Measurements from ENCODE around the gene EML6.
A peak's percentile ranks its signal among the peaks of the same experiment; 100 is the strongest.

EML6 gene

DNA sequence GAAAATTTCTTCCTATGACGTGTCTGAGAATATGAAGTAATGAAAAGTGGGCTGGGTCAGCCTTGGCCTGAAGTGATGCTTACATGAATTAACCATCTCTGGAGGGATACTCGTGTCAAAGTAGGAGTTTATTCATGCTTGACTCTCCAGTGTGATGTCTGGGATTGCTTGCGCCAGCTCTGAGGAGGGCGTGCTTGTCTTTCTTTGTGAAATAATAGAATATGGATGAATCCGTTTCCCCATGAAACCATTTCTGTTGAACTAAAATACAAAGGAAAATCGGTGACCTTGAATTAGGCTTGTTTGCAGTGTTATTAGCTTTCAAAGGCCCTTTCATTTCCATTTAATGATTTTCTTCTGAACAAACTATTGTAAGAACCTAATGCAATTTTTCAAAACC, 77.9 kb downstream of the EML6 start:
- no peaks in the 10 kb centered on the region for H3K79me1 ChIP-seq (ENCODE audit: low read depth, low read length)
- H3K23ac ChIP-seq (ENCODE audit: low read depth, low read length, poor library complexity): no peak overlapping the region
- no peak overlapping the region for H3K9ac ChIP-seq (ENCODE audit: low read depth, low read length, poor library complexity)
- no peak for DNase-seq (ENCODE audit: low spot score)
- no peak overlapping the region for H3K4me2 ChIP-seq (ENCODE audit: insufficient read depth, low read length, poor library complexity, severe bottlenecking)
- H3K4me3 ChIP-seq (ENCODE audit: low read length in 2 of 2): no peak overlapping the region
- no peak overlapping the region for H4K8ac ChIP-seq (ENCODE audit: low read depth, low read length)
- no peak overlapping the region for H3K18ac ChIP-seq (ENCODE audit: low read length)
- no peak overlapping the region for H2BK12ac ChIP-seq (ENCODE audit: low read length)
- no peak overlapping the region for H4K91ac ChIP-seq (ENCODE audit: low read depth, low read length, poor library complexity)
- H3K4me1 ChIP-seq (ENCODE audit: control insufficient read depth in 2 of 2, insufficient read depth in 1 of 2, low read depth in 1 of 2, low read length in 2 of 2): peaks cover 2 to 6% of the 10 kb centered on the region in 2 donors
- peaks cover 0 to 7% of the 10 kb centered on the region in 2 donors for H3K9me3 ChIP-seq (replicated peaks in 1 of 2; ENCODE audit: control insufficient read depth in 2 of 2, insufficient read depth in 1 of 2, low read depth in 1 of 2, low read length in 2 of 2)
- no peak overlapping the region for H2BK120ac ChIP-seq (ENCODE audit: low read depth, low read length)
- H3K27ac ChIP-seq (replicated peaks; ENCODE audit: low read length): no peak overlapping the region
- H2BK5ac ChIP-seq (ENCODE audit: low read length): no peak overlapping the region
- H2BK15ac ChIP-seq (ENCODE audit: low read length): no peak overlapping the region
- no peak overlapping the region for H3K4ac ChIP-seq (ENCODE audit: low read length)
- H2AFZ ChIP-seq (ENCODE audit: low read length): peak overlapping the region; percentile 26
- WGBS, 2 donors (ENCODE audit: extremely low coverage in 2 of 2, insufficient read length in 2 of 2, insufficient replicate concordance in 1 of 2): no CpG with 5 or more reads among the region's 6 CpGs
- H3K14ac ChIP-seq (ENCODE audit: low read length): no peak overlapping the region
- no peaks in the 10 kb centered on the region for H3K36me3 ChIP-seq (replicated peaks in 1 of 2; ENCODE audit: control insufficient read depth in 2 of 2, insufficient read depth in 2 of 2, low read length in 2 of 2)
- no peaks in the 10 kb centered on the region for H3K27me3 ChIP-seq (ENCODE audit: control insufficient read depth in 3 of 3, insufficient read depth in 3 of 3, low read depth in 1 of 3, low read length in 3 of 3)
- H2AK5ac ChIP-seq (ENCODE audit: low read depth, low read length): no peak overlapping the region

DNA sequence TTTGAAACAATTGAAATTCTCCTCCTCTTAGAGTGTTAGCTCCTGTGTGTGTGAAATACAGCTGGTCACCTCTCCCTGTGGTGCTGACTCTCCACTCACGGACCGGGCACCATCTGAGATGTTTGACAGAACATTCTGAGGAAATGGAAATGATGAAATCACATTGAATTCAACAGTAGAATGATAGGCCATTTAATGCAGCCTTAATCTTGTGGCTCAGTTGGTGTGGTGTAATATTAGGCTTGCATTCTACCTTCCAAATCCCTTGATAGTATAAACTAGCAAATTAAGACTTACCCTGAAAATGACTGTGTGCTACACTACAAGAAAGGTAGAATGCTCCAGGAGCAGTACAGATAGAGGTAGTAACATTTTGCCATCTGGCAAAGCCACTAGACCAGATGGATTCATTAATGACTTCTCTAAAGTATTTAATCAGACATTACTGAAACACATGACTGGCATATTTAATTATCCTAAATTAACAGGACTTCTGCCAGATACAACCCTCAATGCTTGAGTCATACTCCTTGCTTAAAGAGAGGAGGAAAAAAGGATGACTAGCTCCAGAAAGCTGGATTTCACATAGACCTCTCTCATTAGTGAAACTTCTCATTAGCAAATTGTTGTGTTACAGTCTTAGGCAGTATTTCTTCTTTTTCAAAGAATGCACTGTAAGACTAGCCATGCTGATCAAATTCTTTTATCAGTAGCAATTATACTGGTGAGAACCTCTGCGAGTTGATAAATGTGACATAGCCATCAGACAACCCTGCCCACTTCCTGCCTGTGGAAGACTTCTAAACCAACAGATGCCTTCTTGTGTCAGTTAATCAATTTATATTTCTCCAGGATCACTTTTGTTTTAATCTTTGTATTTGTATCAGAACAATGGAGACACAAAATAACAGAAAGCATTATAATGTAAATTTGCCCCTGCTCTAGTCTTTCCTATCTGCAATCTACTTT, 80.6 kb downstream of the EML6 start:
- H3K27ac ChIP-seq (replicated peaks; ENCODE audit: low read length): no peak overlapping the region
- H3K4me2 ChIP-seq (ENCODE audit: insufficient read depth, low read length, poor library complexity, severe bottlenecking): no peak overlapping the region
- H4K91ac ChIP-seq (ENCODE audit: low read depth, low read length, poor library complexity): no peak overlapping the region
- H3K9ac ChIP-seq (ENCODE audit: low read depth, low read length, poor library complexity): no peak overlapping the region
- no peak overlapping the region for H2BK5ac ChIP-seq (ENCODE audit: low read length)
- no peak overlapping the region for H2AFZ ChIP-seq (ENCODE audit: low read length)
- H3K4ac ChIP-seq (ENCODE audit: low read length): no peak overlapping the region
- H2BK12ac ChIP-seq (ENCODE audit: low read length): no peak overlapping the region
- no CpG with 5 or more reads among the region's 3 CpGs for WGBS, 2 donors (ENCODE audit: extremely low coverage in 2 of 2, insufficient read length in 2 of 2, insufficient replicate concordance in 1 of 2)
- no peak overlapping the region for H3K14ac ChIP-seq (ENCODE audit: low read length)
- peaks cover 0 to 7% of the 10 kb centered on the region in 2 donors for H3K9me3 ChIP-seq (replicated peaks in 1 of 2; ENCODE audit: control insufficient read depth in 2 of 2, insufficient read depth in 1 of 2, low read depth in 1 of 2, low read length in 2 of 2)
- H3K36me3 ChIP-seq (replicated peaks in 1 of 2; ENCODE audit: control insufficient read depth in 2 of 2, insufficient read depth in 2 of 2, low read length in 2 of 2): no peaks in the 10 kb centered on the region
- peaks cover 5 to 15% of the 10 kb centered on the region in 2 donors for H3K4me1 ChIP-seq (ENCODE audit: control insufficient read depth in 2 of 2, insufficient read depth in 1 of 2, low read depth in 1 of 2, low read length in 2 of 2)
- no peak overlapping the region for H2AK5ac ChIP-seq (ENCODE audit: low read depth, low read length)
- no peaks in the 10 kb centered on the region for H3K27me3 ChIP-seq (ENCODE audit: control insufficient read depth in 3 of 3, insufficient read depth in 3 of 3, low read depth in 1 of 3, low read length in 3 of 3)
- H2BK120ac ChIP-seq (ENCODE audit: low read depth, low read length): no peak overlapping the region
- H4K8ac ChIP-seq (ENCODE audit: low read depth, low read length): no peak overlapping the region
- no peak overlapping the region for H3K18ac ChIP-seq (ENCODE audit: low read length)
- no peaks in the 10 kb centered on the region for H3K79me1 ChIP-seq (ENCODE audit: low read depth, low read length)
- no peak overlapping the region for H3K23ac ChIP-seq (ENCODE audit: low read depth, low read length, poor library complexity)
- H2BK15ac ChIP-seq (ENCODE audit: low read length): no peak overlapping the region
- H3K4me3 ChIP-seq (ENCODE audit: low read length in 2 of 2): no peak overlapping the region
- DNase-seq (ENCODE audit: low spot score): no peak

DNA sequence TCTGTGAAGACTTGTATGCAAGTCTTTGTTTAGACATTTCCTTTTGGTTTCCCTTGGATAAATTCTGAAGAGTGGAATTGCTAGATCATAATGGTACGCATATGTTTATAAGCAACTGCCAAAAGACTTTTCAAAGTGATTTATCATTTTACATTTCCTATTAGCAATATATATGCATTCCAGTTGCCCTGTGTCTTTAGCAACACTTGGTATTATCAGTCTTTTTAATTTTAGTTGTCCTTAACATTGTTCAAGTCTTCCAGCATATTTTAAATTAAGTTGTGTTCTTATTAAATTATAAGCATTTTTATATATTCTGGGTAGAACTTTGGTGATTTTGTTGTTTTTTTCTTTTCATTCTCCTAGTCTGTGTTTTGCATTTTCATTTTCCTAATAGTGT, 81.8 kb downstream of the EML6 start:
- Histone ChIP-seq H3K9me3 (replicated peaks in 1 of 2; ENCODE audit: control insufficient read depth in 2 of 2, insufficient read depth in 1 of 2, low read depth in 1 of 2, low read length in 2 of 2) (peaks cover 0 to 5% of the 10 kb centered on the region in 2 donors), H3K27me3 (ENCODE audit: control insufficient read depth in 3 of 3, insufficient read depth in 3 of 3, low read depth in 1 of 3, low read length in 3 of 3) (no peaks in the 10 kb centered on the region), H2BK12ac (ENCODE audit: low read length) (no peak overlapping the region), H3K27ac (replicated peaks; ENCODE audit: low read length) (no peak overlapping the region), H2BK120ac (ENCODE audit: low read depth, low read length) (no peak overlapping the region), H3K4me2 (ENCODE audit: insufficient read depth, low read length, poor library complexity, severe bottlenecking) (no peak overlapping the region), H3K18ac (ENCODE audit: low read length) (no peak overlapping the region), H3K9ac (ENCODE audit: low read depth, low read length, poor library complexity) (no peak overlapping the region), H3K4me3 (ENCODE audit: low read length in 2 of 2) (no peak overlapping the region), H4K8ac (ENCODE audit: low read depth, low read length) (no peak overlapping the region), H4K91ac (ENCODE audit: low read depth, low read length, poor library complexity) (no peak overlapping the region), H2AK5ac (ENCODE audit: low read depth, low read length) (no peak overlapping the region), H2BK15ac (ENCODE audit: low read length) (no peak overlapping the region), H3K23ac (ENCODE audit: low read depth, low read length, poor library complexity) (no peak overlapping the region), H2BK5ac (ENCODE audit: low read length) (no peak overlapping the region), H3K4ac (ENCODE audit: low read length) (no peak overlapping the region), H2AFZ (ENCODE audit: low read length) (no peak overlapping the region), H3K36me3 (replicated peaks in 1 of 2; ENCODE audit: control insufficient read depth in 2 of 2, insufficient read depth in 2 of 2, low read length in 2 of 2) (no peaks in the 10 kb centered on the region), H3K79me1 (ENCODE audit: low read depth, low read length) (no peaks in the 10 kb centered on the region), H3K14ac (ENCODE audit: low read length) (no peak overlapping the region), H3K4me1 (ENCODE audit: control insufficient read depth in 2 of 2, insufficient read depth in 1 of 2, low read depth in 1 of 2, low read length in 2 of 2) (peaks cover 7 to 19% of the 10 kb centered on the region in 2 donors)
- no peak for DNase-seq (ENCODE audit: low spot score)
- WGBS, 2 donors (ENCODE audit: extremely low coverage in 2 of 2, insufficient read length in 2 of 2, insufficient replicate concordance in 1 of 2): no CpG with 5 or more reads among the region's 1 CpG

DNA sequence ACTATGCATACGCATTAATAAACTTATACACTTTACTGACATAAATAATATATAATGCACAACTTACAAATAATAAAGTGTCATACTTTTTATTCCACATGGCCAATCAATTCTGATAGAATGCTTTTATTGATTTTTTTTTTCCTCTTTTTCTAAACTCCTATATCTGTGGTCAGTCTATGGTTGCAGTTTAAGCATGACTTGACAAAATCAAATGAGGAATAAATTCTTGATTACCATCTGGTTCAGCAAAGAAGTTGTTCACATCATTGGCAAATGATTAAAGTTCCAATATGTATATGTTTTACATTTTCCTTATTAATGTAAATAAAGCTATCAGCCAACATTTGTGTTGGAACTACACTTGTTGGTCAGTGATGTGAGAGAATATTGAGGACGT, 83.5 kb downstream of the EML6 start:
- Histone ChIP-seq H3K36me3 (replicated peaks in 1 of 2; ENCODE audit: control insufficient read depth in 2 of 2, insufficient read depth in 2 of 2, low read length in 2 of 2) (no peaks in the 10 kb centered on the region), H3K4me2 (ENCODE audit: insufficient read depth, low read length, poor library complexity, severe bottlenecking) (no peak overlapping the region), H4K91ac (ENCODE audit: low read depth, low read length, poor library complexity) (no peak overlapping the region), H3K27ac (replicated peaks; ENCODE audit: low read length) (no peak overlapping the region), H2AFZ (ENCODE audit: low read length) (no peak overlapping the region), H2AK5ac (ENCODE audit: low read depth, low read length) (no peak overlapping the region), H4K8ac (ENCODE audit: low read depth, low read length) (no peak overlapping the region), H3K23ac (ENCODE audit: low read depth, low read length, poor library complexity) (no peak overlapping the region), H3K9me3 (replicated peaks in 1 of 2; ENCODE audit: control insufficient read depth in 2 of 2, insufficient read depth in 1 of 2, low read depth in 1 of 2, low read length in 2 of 2) (no peaks in the 10 kb centered on the region), H2BK15ac (ENCODE audit: low read length) (no peak overlapping the region), H3K27me3 (ENCODE audit: control insufficient read depth in 3 of 3, insufficient read depth in 3 of 3, low read depth in 1 of 3, low read length in 3 of 3) (no peaks in the 10 kb centered on the region), H3K4ac (ENCODE audit: low read length) (no peak overlapping the region), H3K4me1 (ENCODE audit: control insufficient read depth in 2 of 2, insufficient read depth in 1 of 2, low read depth in 1 of 2, low read length in 2 of 2) (peaks cover 7 to 13% of the 10 kb centered on the region in 2 donors), H3K79me1 (ENCODE audit: low read depth, low read length) (no peaks in the 10 kb centered on the region), H2BK12ac (ENCODE audit: low read length) (no peak overlapping the region), H3K18ac (ENCODE audit: low read length) (no peak overlapping the region), H3K9ac (ENCODE audit: low read depth, low read length, poor library complexity) (no peak overlapping the region), H3K4me3 (ENCODE audit: low read length in 2 of 2) (no peak overlapping the region), H2BK120ac (ENCODE audit: low read depth, low read length) (no peak overlapping the region), H2BK5ac (ENCODE audit: low read length) (no peak overlapping the region), H3K14ac (ENCODE audit: low read length) (no peak overlapping the region)
- DNase-seq (ENCODE audit: low spot score): no peak
- WGBS, 2 donors (ENCODE audit: extremely low coverage in 2 of 2, insufficient read length in 2 of 2, insufficient replicate concordance in 1 of 2): no CpG with 5 or more reads among the region's 2 CpGs

Data from neuronal stem cell (in vitro differentiated cells).